SH-SY5Y (cell line): ENCODE measurements around the gene CD48.

Experiments
- GATA2 ChIP-seq: IDR thresholded peaks from 2 replicates; pipeline ENCODE4 v1.6.1; 2011; ENCODE audit warnings: mild to moderate bottlenecking, low read depth, low read length
- GATA3 ChIP-seq: IDR thresholded peaks from 2 replicates; pipeline ENCODE4 v1.6.1; 2011; ENCODE audit warnings: low read depth, mild to moderate bottlenecking, low read length, moderate library complexity

DNA sequence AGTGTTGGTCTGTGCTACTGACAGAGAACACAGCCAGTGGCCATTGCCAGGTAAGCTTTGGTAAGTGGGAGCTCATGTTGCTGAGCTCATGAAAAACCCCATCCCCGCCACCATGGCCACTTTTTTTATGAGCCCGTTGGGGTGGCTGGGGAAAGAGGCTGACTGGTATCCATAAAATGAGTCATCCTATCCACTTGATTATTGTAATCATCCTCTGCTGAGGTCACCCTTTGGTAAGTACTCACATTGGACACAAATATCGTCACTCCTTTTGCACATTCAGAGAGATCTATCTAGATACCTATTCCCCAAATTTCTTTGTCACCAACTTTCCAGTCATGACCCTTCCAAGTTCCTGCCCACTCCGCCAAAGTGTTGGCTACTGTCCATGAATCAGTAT, 49.4 kb upstream of the CD48 start:
- TF ChIP-seq GATA2: no peak
- TF ChIP-seq GATA3: no peak
